Measurements from ENCODE around the gene HES5.
A peak's percentile ranks its signal among the peaks of the same experiment; 100 is the strongest.

The HES5 gene

GRCh38 chr1:2563205-2563604, 33.1 kb upstream of the HES5 start:
- no peak for TF ChIP-seq EGR1 (IDR thresholded peaks at IDR 0.05)
- TF ChIP-seq EP300 (IDR thresholded peaks at IDR 0.05; ENCODE audit: borderline replicate concordance), result peak; percentile 40; the same call in 1 of the 2 replicates
- TF ChIP-seq TCF12 (IDR thresholded peaks at IDR 0.05; ENCODE audit: low read depth), result peak; percentile 47; the same call in 1 of the 2 replicates

GRCh38 chr1:2561898-2562895, 32.1 kb upstream of the HES5 start:
- TF ChIP-seq TAF1 (IDR thresholded peaks at IDR 0.05; ENCODE audit: low read depth), result no peak
- peak; percentile 6; the same call in 1 of the 2 replicates for TF ChIP-seq RAD21 (IDR thresholded peaks at IDR 0.05; ENCODE audit: low read depth)
- TF ChIP-seq EGR1 (IDR thresholded peaks at IDR 0.05), result no peak
- no peak for TF ChIP-seq REST (IDR thresholded peaks at IDR 0.05; ENCODE audit: low read depth)
- TF ChIP-seq YY1 (IDR thresholded peaks at IDR 0.05; ENCODE audit: low read depth), result no peak
- TF ChIP-seq CREB1 (IDR thresholded peaks at IDR 0.05; ENCODE audit: low read depth), result no peak
- no peak; the same call in 1 of the 2 replicates for TF ChIP-seq ZBTB7A (IDR thresholded peaks at IDR 0.05; ENCODE audit: low read depth)
- TF ChIP-seq NFIC (IDR thresholded peaks at IDR 0.05), result no peak

DNA sequence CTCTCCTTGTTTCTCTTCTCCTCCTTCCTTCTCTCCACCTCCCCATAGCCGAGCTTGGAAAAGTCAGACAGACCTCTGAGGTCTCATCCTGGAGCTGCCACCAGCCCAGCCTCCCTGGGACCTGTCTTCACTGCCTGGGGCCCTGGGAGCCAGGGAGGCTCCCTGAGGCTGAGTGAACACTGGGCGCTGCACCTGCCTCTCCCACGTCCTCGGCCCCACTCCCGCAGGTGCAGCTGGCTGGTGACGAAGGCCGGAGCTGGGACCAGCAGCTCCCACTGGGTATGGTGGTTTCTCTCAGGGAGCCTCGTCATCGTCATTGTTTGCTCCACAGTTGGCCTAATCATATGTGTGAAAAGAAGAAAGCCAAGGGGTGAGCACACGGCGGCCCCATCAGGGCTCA, 31.4 kb upstream of the HES5 start:
- TF ChIP-seq TAF1 (IDR thresholded peaks at IDR 0.05; ENCODE audit: low read depth), result no peak
- TF ChIP-seq, protein P1, sequence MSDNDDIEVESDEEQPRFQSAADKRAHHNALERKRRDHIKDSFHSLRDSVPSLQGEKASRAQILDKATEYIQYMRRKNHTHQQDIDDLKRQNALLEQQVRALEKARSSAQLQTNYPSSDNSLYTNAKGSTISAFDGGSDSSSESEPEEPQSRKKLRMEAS (IDR thresholded peaks at IDR 0.05), result no peak
- TF ChIP-seq NFIC (IDR thresholded peaks at IDR 0.05), result no peak
- TF ChIP-seq YY1 (IDR thresholded peaks at IDR 0.05; ENCODE audit: low read depth), result no peak
- no peak for TF ChIP-seq USF1 (IDR thresholded peaks at IDR 0.05)
- no peak for TF ChIP-seq REST (IDR thresholded peaks at IDR 0.05; ENCODE audit: low read depth)
- TF ChIP-seq FOXM1 (IDR thresholded peaks at IDR 0.05; ENCODE audit: borderline replicate concordance, low read depth), result no peak
- no peak for TF ChIP-seq CEBPB (IDR thresholded peaks at IDR 0.05)

DNA sequence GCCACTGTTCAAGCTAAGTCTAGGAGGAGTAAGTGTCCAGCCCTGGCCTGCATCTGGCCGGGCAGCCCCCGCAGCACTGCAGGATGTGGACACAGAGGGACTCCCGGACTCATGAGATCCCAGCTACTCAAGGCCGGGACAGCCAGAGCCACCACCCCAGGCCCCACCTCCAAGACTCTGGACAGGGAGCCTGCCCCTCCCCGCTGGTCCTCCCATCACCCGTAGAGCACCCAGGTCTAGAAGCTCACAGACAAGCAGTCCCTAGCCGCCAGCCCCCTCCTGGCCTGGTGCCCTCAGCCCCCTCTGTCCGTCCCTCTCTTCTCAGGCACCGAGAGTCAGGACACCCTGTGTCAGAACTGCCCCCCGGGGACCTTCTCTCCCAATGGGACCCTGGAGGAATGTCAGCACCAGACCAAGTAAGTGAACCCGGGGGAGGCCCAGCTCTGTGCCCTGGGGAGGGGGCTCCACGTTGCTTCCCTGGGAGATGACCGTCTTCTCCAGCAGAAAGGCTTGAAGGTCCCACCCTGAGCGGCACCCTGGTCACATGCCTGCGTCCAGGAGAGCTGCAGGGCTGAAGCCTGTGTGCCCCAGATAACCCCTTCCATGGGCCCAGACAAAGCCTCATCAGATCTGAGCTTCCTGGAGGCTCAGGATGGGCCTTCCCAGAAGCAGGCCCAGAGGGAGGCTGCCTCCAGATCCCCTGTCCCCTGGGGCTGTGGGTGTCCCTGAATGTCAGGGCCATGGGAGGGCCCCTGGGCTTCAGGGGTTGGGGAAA, 30.4 kb upstream of the HES5 start:
- no peak for TF ChIP-seq ZBTB7A (IDR thresholded peaks at IDR 0.05; ENCODE audit: low read depth)
- no peak for TF ChIP-seq RAD21 (IDR thresholded peaks at IDR 0.05; ENCODE audit: low read depth)
- TF ChIP-seq USF1 (IDR thresholded peaks at IDR 0.05), result no peak
- no peak for TF ChIP-seq REST (IDR thresholded peaks at IDR 0.05; ENCODE audit: low read depth)
- no peak for TF ChIP-seq EGR1 (IDR thresholded peaks at IDR 0.05)
- TF ChIP-seq, protein P1 (IDR thresholded peaks at IDR 0.05), result no peak
- TF ChIP-seq TEAD4 (IDR thresholded peaks at IDR 0.05), result no peak
- no peak for TF ChIP-seq CREB1 (IDR thresholded peaks at IDR 0.05; ENCODE audit: low read depth)
- no peak for TF ChIP-seq CEBPB (IDR thresholded peaks at IDR 0.05)
